ENCODE results near the gene PRRT1B. TPM values are rescaled to one million over a fixed set of nuclear protein-coding genes. Genes with fewer than 3 reads are reported as not detected.

PRRT1B gene
- total RNA-seq, 1 donor from 2014 or later: not detected

DNA sequence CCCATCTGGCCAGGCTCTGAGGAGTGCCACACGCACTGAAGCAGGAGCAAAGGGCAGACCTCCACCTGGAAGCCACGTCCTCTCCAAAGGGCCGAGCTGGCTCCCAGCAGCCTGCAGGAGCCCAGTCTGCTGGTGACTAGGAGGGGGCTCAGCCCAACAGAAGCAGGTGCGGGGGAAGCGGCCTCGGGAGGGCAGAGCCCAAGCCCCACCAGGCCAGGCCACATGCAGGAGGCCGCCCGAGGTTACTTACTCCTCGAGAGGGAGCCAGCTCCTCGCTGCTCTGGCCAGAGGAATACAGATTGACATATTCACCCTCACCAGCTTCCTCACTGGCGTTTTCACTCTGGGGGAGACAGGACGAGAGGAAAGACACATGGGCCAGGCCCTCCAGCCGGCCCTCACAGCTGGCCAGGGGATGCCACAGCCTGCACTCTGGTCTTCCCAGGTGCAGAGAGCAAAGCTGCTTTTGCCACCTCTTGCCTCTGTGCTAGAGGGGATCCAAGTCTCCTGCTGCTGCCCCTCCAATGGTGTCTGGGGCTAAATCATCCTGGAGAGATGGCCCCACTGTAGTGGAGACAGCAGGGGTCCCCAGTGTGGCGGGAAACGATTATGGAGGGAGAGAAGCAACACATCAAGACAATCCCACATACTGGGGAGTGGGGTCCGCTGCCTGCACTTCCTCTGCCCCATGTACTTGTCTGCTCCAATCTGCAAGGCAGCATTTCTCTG is 58.6 kb downstream of the PRRT1B start:
- TF ChIP-seq, protein P1, sequence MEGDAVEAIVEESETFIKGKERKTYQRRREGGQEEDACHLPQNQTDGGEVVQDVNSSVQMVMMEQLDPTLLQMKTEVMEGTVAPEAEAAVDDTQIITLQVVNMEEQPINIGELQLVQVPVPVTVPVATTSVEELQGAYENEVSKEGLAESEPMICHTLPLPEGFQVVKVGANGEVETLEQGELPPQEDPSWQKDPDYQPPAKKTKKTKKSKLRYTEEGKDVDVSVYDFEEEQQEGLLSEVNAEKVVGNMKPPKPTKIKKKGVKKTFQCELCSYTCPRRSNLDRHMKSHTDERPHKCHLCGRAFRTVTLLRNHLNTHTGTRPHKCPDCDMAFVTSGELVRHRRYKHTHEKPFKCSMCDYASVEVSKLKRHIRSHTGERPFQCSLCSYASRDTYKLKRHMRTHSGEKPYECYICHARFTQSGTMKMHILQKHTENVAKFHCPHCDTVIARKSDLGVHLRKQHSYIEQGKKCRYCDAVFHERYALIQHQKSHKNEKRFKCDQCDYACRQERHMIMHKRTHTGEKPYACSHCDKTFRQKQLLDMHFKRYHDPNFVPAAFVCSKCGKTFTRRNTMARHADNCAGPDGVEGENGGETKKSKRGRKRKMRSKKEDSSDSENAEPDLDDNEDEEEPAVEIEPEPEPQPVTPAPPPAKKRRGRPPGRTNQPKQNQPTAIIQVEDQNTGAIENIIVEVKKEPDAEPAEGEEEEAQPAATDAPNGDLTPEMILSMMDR (IDR thresholded peaks at IDR 0.05; ENCODE audit: unreplicated experiment): no peak
- no peak for DNase-seq (ENCODE audit: low spot score in 2 of 2, unreplicated experiment in 2 of 2)
- no peak overlapping the region for H3K4me3 Mint-ChIP-seq
- no peak overlapping the region for H3K27ac Mint-ChIP-seq
- H3K27me3 Mint-ChIP-seq (ENCODE audit: low read depth): no peaks in the 10 kb centered on the region
- H3K36me3 Mint-ChIP-seq: peaks cover 22% of the 10 kb centered on the region
- no peaks in the 10 kb centered on the region for H3K9me3 Mint-ChIP-seq
- H3K4me1 Mint-ChIP-seq: peaks cover 19% of the 10 kb centered on the region

DNA sequence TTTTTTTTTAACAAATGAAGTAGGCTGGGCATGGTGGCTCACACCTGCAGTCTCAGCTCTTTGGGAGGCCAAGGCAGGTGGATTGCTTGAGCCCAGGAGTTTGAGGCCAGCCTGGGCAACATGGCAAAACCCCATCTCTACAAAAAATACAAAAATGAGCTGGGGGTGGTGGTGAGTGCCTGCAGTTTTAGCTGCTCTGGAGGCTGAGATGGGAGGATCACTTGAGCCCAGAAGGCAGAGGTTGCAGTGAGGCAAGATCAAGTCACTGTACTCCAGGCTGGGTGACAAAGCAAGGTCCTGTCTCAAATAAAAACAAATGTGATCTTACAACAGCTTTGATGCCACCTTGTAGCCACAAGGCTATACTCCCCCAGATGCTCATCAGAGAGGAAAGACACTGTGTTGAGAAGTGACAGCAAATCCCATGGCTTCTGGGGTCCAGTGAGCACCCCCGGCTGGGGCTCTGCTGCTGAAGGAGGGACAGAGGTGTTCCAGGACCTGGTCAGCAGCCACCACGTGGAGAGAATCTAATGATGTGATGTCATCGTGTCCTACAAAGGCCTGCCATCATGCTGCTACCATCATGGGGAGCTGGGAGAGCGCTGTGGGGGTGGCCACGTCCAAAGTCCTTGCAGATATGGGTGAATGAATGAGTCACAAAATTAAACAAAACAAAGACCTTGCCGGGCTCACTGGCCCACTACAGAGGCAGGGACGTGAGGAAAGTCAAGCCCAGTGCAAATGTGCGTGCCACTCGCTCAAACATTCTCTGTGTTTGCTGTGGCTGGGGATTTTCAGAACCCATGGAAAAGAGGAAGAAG is 60.7 kb downstream of the PRRT1B start:
- Mint-ChIP-seq H3K9me3 (no peaks in the 10 kb centered on the region), H3K4me3 (no peak overlapping the region), H3K27me3 (ENCODE audit: low read depth) (no peaks in the 10 kb centered on the region), H3K4me1 (peaks cover 36% of the 10 kb centered on the region), H3K36me3 (peaks cover 16% of the 10 kb centered on the region), H3K27ac (peak overlapping the region; percentile 54)
- no peak for DNase-seq (ENCODE audit: low spot score in 2 of 2, unreplicated experiment in 2 of 2)
- TF ChIP-seq, protein P1 (IDR thresholded peaks at IDR 0.05; ENCODE audit: unreplicated experiment): no peak

DNA sequence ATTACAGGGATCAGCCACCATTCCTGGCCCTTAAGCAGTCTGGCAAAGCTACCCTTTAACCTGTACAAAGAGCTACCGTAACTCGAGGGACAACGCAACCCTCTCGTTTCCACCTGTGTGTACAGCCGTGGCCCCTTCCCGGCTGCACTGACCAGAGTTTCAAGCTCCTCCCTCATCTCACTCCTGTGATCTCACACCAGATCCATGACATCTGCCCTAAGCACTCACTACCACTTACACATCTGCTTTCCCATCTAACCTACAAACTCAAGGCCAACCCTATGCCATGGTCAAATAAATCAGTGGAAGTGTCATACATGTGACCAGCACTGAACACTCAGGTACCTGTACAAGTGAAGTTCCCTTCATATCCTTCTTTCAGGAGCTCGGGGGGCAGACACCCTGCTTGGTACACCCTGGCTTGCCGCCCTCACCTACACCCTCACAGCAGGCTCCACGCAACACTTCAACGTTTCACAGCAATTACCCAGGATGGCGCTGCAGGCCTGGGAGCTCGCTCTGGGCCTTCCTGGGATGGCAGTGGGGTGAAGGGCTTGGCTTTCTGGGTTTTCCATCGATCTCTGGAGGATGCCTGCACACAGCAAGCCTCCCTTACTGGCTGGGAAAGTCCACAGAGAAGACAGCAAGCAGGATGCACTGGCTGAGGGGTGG is 61.7 kb downstream of the PRRT1B start:
- peak overlapping the region; percentile 99 for H3K27ac Mint-ChIP-seq
- H3K4me3 Mint-ChIP-seq: no peak overlapping the region
- H3K36me3 Mint-ChIP-seq: peaks cover 12% of the 10 kb centered on the region
- peaks cover 43% of the 10 kb centered on the region for H3K4me1 Mint-ChIP-seq
- DNase-seq (ENCODE audit: low spot score in 2 of 2, unreplicated experiment in 2 of 2): no peak
- H3K27me3 Mint-ChIP-seq (ENCODE audit: low read depth): no peaks in the 10 kb centered on the region
- TF ChIP-seq, protein P1 (IDR thresholded peaks at IDR 0.05; ENCODE audit: unreplicated experiment): no peak
- H3K9me3 Mint-ChIP-seq: no peaks in the 10 kb centered on the region

DNA sequence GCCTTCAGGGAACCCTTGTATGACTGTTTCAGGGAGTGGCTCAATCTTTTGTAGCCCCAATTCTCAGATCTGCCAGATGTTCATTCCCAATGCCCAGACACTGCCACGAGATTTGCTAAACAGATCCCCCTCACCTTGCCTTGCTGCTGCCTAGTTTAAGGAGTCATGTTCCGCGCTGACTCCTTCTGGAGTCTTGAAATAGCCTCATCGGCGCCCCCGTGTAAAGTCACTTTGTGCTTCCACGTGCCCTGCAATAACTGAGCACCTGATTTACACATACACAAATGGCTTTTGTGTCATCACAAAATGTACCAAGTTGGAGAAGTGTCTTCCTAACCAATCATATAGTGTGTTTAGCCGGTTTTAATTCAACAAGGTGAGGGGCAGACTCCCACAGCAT is 62.3 kb downstream of the PRRT1B start:
- TF ChIP-seq, protein P1 (IDR thresholded peaks at IDR 0.05; ENCODE audit: unreplicated experiment): no peak
- peaks cover 45% of the 10 kb centered on the region for H3K4me1 Mint-ChIP-seq
- no peak overlapping the region for H3K4me3 Mint-ChIP-seq
- peaks cover 9% of the 10 kb centered on the region for H3K36me3 Mint-ChIP-seq
- H3K27ac Mint-ChIP-seq: peak overlapping the region; percentile 99
- no peaks in the 10 kb centered on the region for H3K9me3 Mint-ChIP-seq
- H3K27me3 Mint-ChIP-seq (ENCODE audit: low read depth): no peaks in the 10 kb centered on the region
- DNase-seq (ENCODE audit: low spot score in 2 of 2, unreplicated experiment in 2 of 2): no peak

DNA sequence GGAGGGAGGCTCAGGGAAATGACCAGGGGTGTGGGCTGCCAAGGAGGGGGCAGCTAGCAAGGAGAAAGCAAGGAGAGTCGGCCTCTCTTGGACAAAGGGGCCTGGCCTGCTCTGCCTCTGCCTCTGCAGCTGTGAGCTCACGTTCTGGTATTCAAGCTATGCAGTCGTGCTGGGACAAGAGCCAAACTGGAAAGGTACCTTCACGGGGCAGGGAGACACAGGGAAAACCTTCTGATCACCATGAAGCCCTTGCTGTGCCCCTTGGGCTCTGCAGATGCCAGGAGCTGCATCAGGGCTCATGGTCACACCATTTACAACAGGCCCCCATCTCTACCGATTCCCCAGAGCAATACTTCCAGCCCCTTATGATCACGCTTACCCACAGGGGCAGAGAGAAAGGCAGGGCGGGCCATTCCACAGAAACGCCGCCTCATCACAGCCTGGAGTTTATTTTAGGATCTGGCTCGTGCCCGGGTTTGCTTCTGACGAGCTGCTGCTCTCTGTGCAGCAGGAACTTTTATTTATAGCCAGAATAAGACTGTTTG is 63.2 kb downstream of the PRRT1B start:
- Mint-ChIP-seq H3K4me1 (peaks cover 45% of the 10 kb centered on the region), H3K4me3 (peak overlapping the region; percentile 30), H3K27me3 (ENCODE audit: low read depth) (no peaks in the 10 kb centered on the region), H3K9me3 (no peaks in the 10 kb centered on the region), H3K27ac (peak overlapping the region; percentile 99), H3K36me3 (peaks cover 10% of the 10 kb centered on the region)
- peak; percentile 49 to 78 for DNase-seq (ENCODE audit: low spot score in 2 of 2, unreplicated experiment in 2 of 2)
- TF ChIP-seq, protein P1 (IDR thresholded peaks at IDR 0.05; ENCODE audit: unreplicated experiment): no peak
